NCI-H2081 treated with DMSO at 0.1 percent for 48 hours (cell line): ENCODE data around the gene LSM14B.

Source experiments
- DNase-seq: peaks from one replicate; lab custom pipeline; 2025; lab: John Stamatoyannopoulos, UW

The LSM14B gene

DNA sequence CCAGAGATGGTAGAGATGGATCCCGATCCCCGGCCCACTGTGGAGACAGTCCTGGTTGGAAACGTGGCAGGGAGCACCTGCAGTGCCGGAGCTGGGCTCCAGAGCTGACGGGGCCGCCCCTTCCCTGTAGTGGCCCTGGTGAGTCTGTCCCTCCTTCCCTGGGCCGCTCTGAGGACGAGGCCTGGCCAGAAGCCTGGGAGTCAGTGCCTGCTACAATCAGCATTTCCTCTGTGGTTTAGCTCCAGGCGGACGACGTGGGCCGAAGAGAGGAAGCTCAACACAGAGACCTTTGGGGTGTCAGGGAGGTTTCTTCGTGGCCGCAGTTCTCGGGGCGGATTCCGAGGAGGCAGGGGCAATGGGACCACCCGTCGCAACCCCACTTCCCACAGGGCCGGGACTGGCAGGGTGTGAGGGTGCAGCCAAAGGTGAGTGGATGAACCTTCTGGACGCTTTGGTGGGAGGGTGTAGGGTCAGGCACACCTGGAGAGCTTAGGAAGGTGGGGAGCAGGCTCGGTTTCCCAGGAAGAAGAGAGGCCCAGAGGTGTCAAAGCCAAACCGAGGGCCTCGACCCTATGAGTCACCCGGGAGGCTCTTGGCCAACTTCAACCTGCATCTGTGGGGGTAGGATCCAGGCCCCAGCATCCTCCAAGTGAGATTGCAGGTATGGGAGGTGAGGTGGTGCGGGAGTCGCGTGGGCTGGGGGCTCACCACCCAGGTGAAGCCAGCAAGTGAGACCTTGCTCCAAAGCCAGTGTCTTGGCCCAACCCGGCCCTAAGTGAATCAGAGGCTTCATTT is 11.0 kb downstream of the LSM14B start:
- no peak for DNase-seq

DNA sequence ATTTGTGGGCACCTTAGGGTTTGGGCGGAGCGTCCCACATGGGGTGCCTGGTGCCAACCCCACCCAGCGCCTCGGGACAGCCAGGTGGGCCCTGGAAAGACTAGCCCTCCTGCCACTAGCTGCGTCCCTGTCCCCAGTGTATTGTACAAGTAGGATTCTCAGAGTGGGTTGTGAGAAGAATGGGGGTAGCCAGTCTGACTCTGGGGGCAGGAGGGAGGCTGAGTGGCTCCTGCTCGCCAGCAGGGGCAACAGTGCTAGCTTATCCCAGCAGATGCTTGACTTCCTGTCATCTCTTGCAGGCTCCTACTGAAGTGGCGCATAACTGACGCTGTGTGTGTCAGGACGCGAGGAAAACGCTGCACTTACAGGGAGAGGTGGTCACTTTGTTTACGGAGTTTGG is 11.6 kb downstream of the LSM14B start:
- no peak for DNase-seq

DNA sequence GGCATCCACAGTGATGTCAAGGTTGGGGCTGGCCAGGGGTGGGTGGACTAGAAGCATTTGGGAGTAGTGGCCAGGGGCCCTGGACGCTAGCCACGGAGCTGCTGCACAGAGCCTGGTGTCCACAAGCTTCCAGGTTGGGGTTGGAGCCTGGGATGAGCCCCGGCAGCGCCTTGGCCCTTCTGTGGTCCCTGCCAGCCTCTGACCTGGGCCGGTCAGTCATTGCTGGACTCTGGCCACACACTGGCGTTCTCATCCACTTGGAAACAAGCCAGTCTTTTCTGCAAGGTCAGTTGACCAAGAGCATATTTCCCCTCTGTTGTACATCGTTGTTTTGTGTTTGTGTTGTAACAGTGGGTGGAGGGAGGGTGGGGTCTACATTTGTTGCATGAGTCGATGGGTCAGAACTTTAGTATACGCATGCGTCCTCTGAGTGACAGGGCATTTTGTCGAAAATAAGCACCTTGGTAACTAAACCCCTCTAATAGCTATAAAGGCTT is 12.5 kb downstream of the LSM14B start:
- no peak for DNase-seq

GRCh38 chr20:62135573-62136266 is 13.4 kb downstream of the LSM14B start:
- no peak for DNase-seq

DNA sequence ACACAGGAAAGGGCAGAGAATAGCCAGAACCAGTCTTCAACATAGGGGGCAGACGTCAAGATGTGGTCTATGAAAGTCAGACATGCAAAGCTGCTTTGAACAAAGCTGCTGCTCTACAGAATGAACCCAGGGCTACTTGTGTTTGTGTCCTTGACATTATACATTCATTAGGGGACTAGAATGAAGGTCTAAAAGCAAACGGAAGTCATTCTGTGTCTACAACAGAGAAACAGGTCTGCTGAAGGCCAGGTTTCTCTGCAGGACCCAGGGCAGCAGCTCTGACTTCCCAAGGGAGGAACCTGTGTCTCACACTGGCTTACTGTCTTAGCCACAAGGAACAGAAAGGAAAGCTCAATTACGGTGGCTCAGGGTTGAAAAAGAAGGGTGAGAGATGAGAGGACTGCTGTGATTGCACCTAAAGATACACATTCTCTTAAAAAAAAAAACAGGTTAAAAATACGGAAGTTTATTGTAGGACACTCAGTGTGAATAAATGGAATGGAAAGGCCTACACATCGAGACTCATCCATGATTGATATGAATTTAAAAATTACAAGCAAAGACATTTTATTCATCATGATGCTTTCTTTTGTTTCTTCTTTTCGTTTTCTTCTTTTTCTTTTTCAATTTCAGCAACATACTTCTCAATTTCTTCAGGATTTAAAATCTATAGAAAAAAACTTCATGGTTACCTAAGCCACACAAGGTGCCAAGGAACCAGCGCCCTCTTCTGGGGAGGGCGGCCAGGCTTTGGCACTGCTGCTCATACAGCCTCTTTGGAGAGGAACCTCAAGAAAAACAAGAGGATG is 14.2 kb downstream of the LSM14B start:
- DNase-seq = no peak

DNA sequence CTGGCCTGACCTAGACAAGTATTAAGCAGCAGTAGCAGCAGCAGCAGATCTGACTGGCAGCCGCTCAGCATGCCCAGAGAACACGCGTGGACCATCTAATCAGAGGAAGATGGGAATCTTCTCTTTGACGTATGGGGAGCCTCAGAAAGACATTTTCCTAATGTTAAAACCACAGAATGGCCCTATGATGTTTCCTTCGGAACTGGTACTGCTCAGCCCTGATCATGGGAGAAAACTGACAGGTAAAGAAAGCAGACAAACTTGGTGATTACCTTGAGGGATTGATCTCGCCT is 14.8 kb downstream of the LSM14B start:
- DNase-seq = no peak

DNA sequence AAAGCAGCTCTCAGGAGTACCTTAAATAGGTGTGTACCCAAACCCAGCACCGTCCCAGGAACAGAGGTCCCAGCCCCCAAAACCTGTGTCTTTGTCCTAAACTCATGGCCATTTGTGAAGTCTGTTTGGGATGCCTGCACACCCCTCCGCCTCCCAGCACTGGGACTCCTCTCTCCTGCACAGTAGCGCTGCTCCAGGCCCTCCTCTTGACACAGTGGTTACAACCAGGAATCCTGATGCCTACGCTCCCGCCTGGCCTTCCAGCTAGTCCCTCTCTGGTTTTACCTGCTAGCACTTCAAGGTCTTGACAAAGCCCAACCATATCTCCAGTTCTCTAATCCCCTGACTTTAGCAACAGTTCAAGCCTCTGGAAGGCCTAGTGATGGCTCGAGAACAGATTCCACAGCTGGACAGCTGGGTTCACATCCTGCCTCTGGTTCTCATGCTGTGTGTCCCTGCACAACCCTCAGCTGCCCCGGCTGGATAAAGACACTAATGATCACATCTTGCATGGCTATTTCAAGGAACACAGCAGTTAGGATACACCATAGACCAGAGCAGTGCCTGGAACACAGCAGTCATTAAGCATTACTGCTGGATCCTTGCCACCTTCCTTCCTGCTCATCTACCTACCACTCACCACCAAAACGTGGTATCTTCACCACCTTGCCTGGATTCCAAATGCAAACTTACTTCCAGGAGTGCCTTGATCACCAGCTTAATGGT is 15.4 kb downstream of the LSM14B start:
- no peak for DNase-seq

DNA sequence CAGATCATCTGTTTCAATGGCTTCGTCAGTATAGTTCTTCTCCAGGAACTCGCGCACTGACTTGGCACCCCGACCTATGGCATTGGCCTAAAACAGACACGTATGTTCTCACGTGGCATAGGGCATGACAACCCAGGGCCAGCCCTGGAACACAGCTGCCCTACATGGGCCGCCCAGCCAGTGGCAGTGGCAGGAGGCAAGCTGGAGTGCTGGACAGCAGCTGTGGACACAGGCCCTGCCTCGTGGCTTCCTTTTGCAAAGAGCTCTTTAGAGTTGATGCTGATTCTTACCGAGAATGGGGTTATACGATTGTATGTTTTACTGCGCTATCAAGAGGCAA is 15.9 kb downstream of the LSM14B start:
- DNase-seq = no peak

GRCh38 chr20:62138912-62139311 is 16.6 kb downstream of the LSM14B start:
- no peak for DNase-seq

DNA sequence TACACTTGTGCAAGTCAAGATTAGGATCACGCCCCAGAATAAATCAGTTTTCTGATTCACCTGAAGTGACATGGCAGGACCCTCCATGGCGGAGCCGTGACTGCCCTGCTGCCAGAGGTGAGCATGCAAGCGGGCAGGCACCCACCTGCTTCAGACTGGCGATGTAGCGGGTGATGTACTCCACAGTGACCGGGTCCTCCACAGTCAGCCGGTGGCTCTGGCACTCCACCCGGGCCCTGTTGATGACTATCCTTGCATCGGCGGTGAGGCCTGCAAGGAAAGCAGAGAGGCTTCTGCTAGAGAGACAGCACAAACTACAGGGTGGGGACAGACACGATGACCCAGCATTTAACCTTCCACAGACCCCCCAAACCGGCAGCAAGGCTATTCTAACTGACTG is 17.4 kb downstream of the LSM14B start:
- DNase-seq = no peak

DNA sequence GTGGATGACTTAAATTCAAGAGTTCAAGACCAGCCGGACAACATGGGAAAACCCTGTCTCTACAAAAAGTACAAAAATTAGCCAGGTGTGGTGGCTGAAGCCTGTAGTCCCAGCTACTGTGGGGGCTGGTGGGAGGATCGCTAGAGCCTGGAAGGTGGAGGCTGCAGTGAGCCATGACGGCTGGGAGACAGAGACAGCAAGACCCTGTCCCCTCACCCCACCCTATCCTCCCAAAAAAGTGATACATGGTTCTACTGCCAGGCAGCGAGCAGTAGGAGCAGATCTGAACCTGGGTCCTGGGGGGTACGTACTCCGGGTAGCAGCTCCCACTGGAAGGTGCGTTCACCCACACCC is 18.7 kb downstream of the LSM14B start:
- DNase-seq = no peak

GRCh38 chr20:62141397-62142251 is 19.3 kb downstream of the LSM14B start:
- DNase-seq = no peak

- no peak for DNase-seq
Measured at GRCh38 chr20:62142252-62143080, 20.2 kb downstream of the LSM14B start.

DNA sequence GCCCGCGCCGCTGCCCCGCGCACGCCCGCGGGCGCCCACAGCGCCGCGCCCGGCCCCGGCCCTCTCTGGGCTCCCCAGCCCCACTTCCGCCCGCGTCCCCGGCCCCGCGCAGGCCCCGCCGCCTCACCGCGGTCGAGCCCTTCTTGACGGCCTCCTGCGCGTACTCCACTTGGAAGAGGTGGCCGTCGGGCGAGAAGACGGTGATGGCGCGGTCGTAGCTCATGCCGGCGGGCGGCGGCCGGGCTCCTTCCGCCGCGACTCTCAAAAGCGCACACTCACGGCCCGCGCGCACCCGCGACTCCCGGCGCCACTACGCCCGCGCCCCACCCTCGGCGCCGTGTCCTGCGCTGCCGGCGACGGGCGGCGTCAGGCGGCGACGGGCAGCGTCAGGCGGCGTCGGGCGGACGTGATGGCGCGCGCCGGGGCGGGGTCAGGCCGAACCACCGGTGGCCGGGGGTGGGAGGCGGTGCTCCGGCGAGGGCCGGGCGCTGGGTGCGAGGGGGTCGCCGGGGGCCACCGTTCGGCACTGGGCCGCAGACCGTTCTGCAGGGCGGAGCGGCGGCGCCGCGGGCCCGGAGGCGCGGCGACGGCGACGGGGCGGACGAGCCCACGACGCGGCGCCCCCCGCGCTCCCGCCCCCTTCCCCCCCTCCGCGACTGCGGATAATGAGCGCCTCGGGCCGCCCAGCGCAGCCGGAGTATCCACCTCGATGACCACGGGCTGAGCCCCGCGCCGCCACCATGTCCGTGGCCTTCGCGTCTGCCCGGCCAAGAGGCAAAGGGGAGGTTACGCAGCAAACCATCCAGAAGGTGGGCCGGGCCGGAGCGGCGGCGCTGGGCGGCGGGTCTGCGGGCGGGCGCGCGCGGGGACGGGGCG is 21.0 kb downstream of the LSM14B start, which contains the start of the genes PSMA7 and SS18L1:
TSS of gene PSMA7 (minus strand) at position 314 of the 876 bp plus-strand sequence. CDS start at position 223, 91 bp downstream.
TSS of gene SS18L1 (plus strand) at position 689 of the 876 bp plus-strand sequence. CDS start at position 741, 52 bp downstream.
- DNase-seq = no peak

- DNase-seq = no peak
Measured at GRCh38 chr20:62143957-62144825, 21.9 kb downstream of the LSM14B start.

DNA sequence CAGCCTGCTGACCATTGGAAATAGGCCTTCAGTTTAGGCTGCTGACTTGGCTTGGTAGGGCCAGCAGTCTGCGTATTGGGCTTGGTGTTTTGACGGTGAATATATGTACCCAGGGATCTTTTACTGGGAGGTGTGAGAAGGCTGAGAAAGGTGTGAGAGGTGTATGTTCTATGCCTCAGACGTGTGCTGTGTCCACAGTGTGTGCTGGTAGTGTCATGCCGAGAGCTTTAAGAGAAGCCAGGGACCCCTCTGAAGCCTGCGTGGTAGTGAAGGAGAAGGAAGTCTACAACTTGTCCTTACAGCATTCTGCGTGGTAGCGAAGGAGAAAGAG is 23.4 kb downstream of the LSM14B start:
- DNase-seq = no peak

GRCh38 chr20:62146019-62146755 is 23.9 kb downstream of the LSM14B start:
- DNase-seq = no peak

- DNase-seq = no peak
Measured at GRCh38 chr20:62147125-62147524, 24.9 kb downstream of the LSM14B start.
